NCI-H2081 treated with DMSO at 0.1 percent for 48 hours (cell line): Measurements from ENCODE around the gene MALSU1.
A peak's percentile ranks its signal among the peaks of the same experiment; 100 is the strongest.

ENCODE experiments used
- DNase-seq: peaks from one replicate; lab custom pipeline; 2025; lab: John Stamatoyannopoulos, UW

Gene MALSU1

DNA sequence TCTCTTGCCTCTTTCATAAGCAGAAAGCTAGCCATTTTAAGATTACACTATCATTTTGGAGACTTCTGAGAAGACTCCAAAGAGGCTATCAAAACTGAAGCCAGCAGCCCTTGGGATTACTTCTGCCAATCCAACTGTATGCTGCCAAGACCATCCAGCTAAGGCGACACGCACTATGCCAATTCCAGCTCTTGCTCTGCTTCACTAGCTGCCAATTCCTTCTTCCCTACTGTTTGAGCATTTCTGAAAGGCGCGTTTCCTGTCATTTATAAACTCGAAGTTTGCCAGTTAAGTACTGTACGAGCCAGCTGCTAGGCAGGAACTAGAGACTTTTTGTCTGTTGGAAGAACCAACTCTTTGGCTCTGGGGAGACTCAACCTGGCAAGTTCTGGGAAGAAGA, 36.5 kb downstream of the MALSU1 start:
- no peak for DNase-seq

DNA sequence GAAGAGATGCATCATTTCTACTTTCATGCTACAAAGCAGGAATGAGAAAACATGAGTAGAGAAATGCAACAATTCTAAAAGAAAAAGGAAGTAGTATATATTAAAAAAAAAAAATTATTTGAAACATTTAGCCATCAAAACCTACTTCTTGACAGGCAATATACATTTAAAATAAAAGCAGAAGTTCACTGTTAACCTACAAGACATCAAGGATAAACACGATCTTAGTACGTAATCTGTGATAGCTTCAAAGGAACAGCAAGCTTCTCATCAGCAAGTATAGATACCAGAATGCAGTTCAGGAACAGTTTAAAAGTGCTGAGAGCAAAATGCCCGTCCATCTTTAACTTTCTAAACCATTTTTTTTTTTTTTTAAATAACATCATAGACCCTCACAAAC, 36.9 kb downstream of the MALSU1 start:
- DNase-seq, result no peak

DNA sequence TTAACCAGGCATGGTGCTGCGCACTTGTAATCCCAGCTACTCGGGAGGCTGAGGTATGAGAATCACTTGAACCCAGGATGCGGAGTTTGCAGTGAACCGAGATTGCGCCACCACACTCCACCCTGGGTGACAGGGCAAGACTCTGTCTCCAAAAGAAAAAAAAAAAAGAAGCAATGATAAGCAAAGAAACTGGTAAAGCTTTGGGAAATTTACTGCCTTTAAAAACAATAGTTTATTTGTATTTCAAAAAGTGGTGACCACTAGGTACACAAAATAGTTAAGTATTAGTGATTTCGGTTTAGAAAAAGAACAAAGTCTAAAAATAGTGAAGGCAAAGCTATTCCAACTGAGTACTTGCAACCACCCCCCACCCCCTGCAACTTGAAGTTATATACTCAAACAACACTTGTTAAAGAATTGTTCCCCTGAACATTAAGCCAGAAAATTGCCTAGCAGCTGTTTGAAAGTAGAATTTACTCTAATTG, 37.7 kb downstream of the MALSU1 start:
- no peak for DNase-seq

DNA sequence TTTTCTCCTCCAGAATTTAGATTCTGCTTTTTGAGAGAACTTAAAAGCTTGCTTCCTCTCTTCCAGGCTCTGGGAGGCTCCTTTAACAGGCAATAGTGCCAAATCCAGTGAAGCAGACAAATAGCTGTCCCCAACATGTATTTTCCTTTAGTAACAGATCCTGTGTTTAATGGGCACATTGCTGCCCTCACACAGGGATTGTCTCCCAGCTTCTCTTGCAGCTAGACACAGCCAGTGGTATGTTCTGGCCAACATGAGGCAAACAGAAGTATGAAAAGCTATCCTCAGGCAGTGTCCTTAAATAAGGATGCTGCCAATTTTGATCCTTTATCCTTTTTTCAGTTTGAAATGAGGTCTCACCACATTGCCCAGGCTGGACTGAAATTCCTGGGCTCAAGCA, 38.2 kb downstream of the MALSU1 start:
- DNase-seq, result no peak

DNA sequence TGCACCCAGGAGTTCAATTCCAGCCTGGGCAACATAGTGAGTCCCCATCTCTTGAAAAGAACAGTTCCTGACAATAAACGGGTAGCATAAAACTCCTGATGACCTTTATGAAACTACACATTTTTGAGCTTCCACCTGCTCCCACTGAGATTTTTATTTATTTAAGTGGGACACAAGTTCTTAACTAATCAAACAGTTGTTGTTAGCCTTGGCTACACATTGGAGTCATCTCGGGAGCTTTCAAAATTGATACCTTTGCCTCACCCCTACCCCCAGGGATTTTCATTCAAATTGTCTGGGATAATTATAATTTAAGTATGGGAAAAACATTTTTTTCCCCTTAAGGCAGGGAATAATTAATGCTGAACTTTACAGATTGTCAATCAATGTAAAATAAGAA, 39.3 kb downstream of the MALSU1 start:
- DNase-seq, result no peak

DNA sequence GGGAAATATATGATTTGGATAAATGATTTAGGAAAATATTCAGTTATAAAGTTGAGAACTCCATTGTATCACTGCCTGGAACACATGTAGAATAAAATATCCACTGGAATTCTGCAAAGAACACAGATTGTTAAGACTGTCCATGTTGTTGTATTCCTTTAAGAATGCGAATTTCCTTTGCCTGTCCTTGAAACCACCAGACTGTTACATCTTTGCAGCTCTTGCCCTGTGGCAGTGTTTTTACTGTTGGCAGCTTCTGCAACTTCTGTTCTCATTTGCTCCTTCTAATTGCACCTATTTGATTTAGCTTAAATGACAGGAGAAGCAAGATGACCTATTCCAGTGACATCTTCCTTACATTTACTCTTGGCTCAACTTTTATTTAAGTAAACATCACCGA, 39.7 kb downstream of the MALSU1 start:
- no peak for DNase-seq

DNA sequence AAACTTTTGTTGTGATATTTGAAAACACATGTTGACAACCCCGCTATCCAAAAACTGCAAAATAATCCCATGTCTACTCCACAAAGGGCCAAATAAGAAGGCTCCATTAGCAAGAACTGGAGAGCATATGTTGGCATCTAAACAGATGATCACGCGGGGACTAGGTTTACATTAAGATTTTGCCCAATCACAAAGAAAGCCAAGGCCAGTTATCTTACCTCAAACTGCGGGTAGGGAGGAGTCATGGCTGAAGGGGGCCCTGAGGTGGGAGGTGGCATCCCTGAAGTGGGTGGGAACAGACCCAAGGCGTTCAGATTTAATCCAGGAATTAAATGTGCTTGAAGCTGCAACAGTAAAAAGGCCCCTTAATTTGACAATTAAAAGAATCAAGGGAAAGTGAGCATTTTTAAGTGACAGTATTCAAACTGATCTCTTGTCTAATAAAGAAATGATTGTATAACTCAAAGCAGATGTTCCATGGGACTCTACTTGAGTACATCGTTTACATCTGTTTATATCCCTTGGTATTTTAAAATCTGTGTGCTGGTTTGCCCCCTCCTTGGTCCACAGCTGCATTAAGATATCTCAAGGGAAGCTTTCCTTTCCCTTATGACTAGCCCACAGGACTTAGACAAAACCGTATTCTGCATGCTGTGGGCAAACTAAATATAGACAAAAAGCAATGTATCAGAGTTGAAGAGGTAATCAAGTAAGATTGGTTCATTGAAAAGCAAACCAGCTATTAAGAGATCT, 42.9 kb downstream of the MALSU1 start:
- no peak for DNase-seq

DNA sequence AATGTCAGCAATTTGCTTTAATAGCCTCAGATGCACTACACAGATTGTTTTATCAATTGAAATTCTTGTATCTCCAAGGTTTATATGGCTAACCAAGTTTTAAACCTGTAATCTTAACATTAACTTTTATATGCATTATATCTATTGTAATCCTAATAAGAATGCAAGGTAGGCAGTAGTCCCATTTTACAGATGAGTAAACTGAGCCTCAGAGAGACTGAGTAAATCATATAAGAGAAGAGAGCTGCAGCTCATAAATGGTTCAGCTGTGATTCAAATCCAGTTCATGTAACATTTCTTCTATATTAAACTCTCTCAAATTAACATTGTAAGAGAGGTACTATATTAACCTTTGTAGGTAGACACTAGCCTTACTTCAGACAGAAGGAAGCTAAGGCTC, 44.0 kb downstream of the MALSU1 start:
- DNase-seq, result no peak

DNA sequence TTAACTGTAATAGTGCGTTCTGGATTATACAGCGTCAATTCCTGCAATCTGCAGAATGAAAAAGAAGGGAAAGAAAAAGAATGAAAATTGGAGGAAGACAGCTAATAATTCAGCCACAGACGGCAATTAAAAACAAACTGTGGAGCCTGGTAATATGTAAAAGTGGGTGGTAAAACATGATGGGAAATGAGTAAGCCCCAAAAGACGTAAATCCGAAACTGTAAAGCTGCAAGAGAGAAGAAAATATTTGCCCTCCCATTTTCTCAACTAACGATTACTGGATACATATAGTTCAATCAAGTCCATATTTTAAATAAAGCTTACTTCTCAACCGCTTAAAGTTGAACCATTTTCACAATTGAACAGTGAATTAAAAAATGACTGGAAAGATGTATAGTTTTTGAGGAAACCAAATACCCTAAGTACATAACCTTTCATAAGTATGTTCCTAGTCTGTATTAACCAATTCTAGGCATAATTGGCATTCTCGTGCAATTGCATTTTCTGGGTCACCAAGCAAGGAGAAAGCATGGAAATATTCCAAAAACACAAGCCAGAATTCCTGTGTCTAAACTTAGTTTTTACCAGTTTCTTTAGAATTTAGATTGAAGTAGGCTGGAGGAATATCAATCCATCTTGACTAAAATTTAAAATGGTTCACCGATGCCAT, 44.8 kb downstream of the MALSU1 start:
- DNase-seq, result no peak

DNA sequence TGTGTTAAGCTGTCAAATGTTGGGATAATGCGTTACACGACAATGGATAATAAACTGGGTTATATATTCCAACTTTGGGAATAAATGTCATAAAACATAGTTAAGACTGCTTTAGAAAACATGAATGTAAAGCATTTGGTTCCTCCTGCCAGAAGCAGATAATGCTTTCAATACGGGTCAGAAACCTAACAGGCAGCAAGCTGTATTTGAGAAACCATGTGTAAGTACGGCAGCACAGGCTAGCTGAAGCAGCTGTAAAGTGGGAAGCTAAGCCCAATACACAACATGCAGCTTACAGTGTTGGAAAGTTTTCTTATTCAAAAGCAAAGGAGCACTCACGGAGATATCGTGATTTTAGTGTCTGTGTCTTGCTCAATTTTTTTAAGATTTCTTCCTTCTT, 46.5 kb downstream of the MALSU1 start:
- DNase-seq, result no peak

DNA sequence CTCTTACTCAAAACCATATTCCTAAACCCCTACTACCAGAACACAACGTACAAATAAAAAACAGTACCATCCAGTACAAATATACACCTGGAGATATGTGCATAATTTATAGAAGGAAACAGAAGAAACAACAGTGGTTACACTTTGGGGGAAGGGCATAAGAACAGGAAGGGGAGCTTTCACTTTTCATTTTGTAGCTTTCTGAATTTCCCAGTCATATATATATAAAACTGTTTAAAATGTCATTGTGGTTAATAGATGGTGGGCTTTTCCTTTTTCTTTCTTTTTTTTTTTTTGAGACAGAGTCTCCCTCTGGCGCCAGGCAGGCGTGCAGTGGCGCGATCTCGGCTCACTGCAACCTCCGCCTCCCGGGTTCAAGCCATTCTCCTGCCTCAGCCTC, 47.2 kb downstream of the MALSU1 start:
- DNase-seq, result no peak

DNA sequence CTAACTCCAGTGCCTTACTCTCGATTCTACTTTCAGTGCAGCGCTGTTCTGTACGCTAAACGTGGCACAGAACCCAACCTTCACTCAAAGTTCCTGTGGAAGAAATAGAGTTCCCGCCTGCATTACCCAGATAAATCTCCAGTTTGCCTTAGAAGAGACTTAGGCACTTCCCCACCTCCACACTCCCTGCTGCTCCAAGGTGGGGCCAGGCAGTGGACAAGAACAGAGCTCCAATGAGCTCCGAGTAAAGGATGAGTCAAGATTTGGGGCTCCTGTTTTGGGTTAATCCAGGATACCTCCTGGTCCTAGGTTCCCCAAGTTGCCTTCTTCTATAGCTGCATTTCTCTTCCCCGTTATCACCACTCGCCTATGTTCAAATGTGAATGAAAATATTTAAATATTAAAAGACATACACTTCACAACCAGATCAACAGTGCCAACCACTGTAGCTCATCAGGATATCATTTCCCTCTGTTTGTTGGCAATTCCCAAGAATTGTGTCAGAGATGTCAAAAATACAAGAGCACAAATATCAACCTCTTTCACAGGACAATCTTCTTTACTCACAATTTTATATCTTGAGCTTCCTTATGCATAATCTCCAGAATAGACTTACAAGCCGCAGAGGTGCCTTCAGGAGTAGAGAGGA, 48.0 kb downstream of the MALSU1 start:
- DNase-seq, result no peak

DNA sequence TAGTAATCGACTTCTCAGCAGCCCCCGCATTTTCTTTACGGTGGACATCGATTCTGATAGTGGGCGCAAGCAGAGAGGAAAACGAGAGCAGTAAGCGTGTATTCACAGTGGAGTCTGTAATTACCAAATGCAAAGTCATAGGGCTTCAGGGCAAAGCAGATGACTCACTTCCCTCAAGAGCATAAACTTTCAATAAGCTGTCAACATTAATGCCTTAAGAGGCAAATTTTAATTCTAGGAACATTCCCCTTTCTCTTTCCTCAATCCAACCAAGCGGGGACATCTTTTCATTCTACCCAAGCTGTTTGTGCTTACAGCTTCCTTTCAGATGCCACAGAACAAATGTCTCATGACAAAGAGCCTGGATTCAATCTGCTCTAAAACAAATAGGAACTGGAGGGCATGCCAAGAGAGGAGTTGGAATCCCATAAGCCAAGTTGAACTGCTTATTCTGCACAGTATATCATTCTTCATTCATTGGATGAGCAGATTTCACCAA, 48.6 kb downstream of the MALSU1 start:
- DNase-seq, result peak; percentile 27

DNA sequence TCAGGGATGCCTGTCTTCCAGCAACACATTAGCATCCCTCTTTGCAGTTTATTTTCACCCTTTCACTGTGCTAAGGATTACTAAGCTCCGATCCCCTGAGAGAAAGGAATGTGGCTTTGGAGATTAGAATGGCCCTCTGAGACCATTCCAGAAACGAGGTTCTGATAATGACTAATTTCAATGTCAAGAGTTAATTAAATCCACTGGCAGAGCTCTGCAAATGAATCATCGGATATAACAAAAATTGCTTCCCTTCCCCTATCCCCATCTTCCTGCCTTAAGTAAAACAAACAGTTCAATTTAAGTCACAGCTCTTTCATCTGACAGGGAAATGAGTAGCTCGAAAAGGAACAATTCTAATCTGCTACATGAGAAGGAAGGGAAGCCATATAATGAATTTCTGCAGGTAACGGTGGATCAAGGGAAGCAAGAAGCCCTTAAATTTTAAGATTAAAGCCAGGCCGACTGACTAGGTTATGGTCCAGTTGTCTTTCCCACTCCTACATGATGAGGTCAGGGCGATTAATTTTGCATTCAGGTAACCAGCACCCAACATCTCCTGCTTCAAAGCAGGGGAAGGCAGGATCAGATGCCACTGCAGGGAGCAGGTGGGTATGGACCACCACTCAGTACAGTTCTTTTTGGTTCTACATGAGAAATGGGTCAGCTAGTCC, 50.5 kb downstream of the MALSU1 start:
- no peak for DNase-seq

DNA sequence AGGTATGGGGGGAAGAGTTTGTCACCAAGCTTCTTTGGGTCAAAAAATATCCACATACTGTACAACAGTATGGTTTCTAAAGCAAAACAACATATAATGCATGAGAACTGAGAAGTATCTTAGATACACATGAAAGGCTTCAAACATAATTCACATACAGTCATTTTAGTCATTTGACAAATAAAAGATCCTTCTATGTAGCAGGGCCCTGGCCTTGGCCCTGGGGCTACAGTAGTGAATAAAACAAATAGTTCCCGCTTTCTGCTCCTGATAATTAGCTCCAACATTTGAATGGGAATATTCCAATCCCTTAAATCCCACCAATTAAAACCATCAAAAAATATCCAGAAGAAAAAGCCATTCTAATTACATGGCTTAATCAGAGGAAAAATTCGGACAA, 51.3 kb downstream of the MALSU1 start:
- DNase-seq, result no peak

DNA sequence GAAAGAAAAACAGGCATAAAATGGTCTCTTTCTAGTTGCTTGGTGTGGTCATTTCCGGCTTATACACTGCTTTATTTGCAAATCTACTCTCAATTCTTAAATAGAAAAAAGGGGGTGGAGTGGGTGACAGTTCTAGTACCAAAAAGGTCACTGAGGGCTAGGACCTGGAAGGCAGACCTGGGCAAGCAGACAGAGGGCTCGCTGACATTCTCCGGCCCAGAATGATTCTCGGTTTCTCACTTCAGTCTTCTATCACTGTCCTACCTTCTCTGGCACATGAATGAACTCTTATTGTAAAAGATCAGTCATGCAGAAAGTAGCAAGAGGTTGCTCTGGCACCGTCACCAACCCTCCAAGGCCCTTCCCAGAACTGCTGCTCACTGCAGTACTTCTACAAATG, 54.0 kb downstream of the MALSU1 start:
- peak; percentile 37 for DNase-seq

DNA sequence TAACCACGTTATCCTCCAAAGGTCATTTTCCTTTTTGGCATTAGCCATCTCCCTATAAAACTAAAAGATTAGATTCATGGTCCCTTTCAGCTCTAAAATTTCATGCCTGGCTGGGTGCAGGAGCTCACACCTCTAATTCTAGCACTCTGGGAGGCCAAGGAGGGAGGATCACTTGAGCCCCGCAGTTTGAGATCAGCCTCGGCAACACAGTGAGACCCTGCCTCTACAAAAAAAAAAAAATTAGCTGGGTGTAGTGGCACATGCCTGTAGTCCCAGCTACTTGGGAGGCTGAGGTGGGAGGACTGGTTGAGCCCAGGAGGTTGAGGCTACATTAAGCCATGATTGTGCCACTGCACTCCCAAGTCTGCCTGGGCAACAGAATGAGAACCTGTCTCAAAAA, 57.0 kb downstream of the MALSU1 start:
- no peak for DNase-seq

DNA sequence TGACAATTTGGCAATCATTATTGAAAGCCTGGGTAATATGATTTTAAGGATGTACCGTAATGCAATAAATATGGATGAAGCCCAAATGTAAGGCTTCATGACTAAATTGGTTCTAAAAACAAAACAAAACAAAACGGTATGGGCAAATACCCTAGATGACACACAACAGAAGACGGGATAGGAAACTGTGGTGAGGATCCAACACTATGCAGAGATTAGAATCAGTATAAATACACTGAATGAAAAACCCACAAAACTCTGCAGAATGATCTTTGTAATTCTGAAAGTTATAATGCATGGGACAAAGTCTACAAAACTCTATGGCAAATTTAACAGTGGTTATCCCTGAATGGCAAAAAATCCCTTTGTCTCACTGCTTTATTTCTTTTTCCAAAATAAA, 57.6 kb downstream of the MALSU1 start:
- DNase-seq, result no peak

DNA sequence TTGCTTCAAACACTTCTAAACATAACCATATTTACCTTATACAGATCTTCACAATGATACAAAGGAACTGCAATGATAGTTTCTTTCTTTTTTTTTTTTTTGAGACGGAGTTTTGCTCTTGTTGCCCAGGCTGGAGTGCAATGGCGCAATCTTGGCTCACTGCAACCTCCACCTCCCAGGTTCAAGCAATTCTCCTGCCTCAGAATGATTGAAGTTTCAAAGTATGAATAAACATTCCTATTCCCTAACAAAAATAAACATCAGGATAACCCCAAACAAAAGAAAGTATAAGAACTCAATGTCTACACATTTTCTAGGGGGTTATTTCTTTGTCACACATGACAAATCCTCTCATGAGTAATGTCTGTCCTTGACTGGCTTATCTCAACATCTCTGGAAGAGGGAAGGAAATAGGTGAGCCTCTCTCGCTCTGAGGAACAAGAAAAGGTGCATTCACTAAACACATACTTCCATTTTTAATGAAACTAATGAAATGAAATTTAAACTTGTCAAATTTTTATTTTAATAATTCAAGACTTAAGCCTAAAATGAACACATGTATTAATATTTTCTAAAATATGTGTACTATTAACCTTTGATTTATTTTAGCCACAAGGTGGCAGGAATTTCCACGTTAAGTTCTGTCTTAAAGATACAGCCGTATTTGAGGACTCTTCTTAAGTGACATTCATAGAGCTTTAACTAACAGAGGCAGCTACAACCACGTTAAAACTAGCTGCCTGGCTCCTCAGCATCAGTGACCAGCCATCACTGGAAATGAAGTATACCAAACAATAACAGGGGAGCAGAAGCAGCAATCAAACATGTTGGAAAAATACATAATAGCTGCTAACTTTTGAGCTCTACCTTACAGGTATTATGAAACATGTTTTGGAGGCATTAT, 58.3 kb downstream of the MALSU1 start:
- DNase-seq, result no peak

DNA sequence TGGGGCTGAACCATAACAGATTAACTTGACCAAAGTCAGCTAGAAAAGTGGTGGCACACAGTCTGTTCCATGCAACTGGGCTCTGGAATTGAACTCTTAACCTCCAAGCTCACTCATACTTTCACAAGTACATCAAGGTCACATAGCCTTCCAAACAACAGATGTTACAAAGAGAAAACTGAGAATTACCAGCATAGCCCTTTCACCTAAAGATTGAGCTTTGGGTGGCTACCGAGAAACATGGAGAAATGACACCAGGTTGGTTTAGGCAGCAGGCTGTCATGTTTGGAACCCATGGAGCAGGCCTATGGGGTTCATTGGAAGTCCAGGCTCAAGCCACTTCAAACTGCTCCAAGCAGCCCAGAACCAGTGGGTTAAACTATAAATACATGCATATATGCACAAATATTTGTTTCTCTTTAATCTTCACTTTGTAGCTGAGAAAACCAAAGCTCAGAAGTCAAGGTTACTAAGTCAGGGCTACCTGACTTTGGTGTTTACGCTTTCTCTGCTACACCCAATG, 59.1 kb downstream of the MALSU1 start:
- no peak for DNase-seq
